Activated CD8-positive, alpha-beta memory T cell treated with anti-CD3 and anti-CD28 coated beads for 4 hours (primary cell): Measurements from ENCODE around the gene CAND2.
"Not testable (repeated sequence)": the region's sequence is repeated elsewhere in the genome, so short reads cannot be mapped to it uniquely, and the experiment has no call there.

Source experiments
- DNase-seq, 2 donors: peaks; one replicate each; pipeline ENCODE4 v3.0.0-alpha.2; 2020; ENCODE audit warnings: low read depth in 2 of 2

CAND2 gene

GRCh38 chr3:12830785-12831156, 34.3 kb downstream of the CAND2 start:
- no peak for DNase-seq

GRCh38 chr3:12831301-12831866, 34.9 kb downstream of the CAND2 start:
- DNase-seq, result no peak

GRCh38 chr3:12832350-12833221, 36.1 kb downstream of the CAND2 start:
- no peak for DNase-seq

DNA sequence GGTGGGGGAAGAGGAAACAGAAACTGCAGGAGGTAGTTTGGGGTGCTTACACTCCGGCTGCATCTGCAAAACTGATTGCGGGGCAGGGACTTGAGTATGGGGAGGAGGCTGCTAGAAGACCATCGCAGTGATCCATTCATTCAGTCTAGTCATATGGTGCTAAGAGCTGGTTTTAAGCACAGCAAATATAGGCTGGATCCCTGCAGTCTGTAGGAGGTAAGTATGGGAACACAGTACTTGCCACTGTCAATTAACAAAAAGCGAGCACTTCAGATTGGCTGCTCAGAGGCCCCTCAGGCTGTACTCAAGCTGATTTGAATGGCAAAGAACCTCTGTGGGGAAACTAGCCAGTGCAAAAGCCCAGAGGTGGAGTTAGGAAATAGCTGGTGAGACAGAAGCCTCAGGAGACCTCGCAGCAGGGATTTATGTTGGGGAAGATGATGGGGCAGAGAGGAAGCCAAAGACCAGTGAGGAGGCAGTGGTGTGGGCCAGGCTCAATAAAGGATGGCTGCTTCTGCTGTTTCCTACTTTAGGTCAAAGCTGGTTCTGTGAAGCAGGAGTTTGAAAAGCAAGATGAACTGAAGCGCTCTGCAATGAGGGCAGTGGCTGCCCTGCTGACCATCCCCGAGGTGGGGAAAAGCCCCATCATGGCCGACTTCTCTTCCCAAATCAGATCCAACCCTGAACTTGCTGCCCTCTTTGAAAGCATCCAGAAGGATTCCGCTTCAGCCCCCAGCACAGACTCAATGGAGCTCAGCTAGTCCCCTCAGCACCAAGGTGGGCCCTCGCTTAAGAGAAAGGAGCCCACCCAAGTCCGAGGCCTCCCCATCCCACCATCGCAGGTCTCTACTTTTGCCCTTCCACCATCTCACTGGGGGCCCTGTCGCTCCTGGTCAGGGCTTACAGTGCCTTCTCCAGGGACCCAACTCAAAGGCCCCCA, 37.0 kb downstream of the CAND2 start:
- no peak for DNase-seq

DNA sequence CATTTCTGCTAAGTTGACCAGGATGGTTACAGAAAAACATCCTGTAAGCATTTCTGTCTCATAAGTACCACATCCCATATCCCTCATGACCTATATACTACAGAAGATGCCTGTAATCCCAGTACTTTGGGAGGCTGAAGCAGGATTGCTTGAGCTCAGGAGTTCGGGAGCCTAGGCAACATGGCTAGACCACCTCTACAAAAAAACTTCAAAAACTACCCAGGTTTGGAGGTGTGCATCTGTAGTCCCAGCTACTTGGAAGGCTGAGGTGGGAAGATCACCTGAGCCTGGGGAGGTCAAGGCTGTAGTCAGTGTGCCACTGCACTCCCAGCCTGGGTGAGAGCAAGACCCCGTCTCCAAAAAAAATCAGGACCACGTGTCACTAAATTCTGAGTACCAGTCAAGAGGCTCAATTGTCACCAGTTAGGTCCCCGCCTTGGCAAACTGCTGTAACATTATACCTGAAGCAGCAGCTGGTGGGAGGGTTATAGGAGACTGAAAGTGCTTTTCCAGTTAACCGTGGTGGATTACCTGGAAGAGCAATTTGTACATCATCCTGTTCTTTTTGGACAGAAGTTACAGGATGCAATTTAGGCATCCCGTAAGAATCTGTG, 38.7 kb downstream of the CAND2 start:
- no peak for DNase-seq

GRCh38 chr3:12837295-12837986, 41.0 kb downstream of the CAND2 start:
- no peak for DNase-seq

- no peak for DNase-seq
Measured at GRCh38 chr3:12838179-12838965, 41.9 kb downstream of the CAND2 start.

DNA sequence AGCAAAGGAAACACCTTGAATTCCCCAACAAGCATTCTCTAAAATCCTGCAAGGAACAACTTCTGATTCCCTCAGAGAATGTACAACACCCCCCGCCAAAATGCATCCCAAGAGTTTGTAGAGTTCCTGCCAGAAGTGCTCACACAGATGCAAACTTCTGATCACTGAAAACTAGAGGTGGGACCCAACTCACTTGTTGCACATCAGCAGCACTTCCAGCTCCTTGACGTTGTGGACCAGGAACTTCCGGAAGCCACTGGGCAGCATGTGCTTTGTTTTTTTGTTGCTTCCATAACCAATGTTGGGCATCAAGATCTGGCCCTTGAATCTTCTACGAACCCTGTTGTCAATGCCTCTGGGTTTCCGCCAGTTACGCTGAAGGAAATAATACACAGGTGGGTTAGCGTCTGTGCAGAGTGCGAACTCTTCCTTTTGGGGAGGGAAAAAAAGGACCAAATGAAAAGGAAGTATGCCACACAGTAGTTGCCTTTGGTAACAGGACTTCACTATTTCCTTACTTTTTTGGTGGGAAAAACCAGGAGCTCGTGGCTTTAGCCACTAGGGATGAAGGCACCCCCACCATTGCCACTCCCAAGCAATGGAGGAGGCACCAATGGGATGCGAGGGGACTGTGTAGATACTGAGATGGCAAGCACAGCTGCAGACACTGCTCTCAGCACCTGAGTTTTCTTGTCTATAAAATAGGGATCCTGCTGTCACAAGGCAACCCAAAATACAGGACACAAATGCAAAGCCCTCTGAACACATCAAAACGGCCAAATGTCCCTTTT, 42.9 kb downstream of the CAND2 start:
- no peak for DNase-seq

GRCh38 chr3:12840148-12840547, 43.7 kb downstream of the CAND2 start:
- DNase-seq, result not testable (repeated sequence)

DNA sequence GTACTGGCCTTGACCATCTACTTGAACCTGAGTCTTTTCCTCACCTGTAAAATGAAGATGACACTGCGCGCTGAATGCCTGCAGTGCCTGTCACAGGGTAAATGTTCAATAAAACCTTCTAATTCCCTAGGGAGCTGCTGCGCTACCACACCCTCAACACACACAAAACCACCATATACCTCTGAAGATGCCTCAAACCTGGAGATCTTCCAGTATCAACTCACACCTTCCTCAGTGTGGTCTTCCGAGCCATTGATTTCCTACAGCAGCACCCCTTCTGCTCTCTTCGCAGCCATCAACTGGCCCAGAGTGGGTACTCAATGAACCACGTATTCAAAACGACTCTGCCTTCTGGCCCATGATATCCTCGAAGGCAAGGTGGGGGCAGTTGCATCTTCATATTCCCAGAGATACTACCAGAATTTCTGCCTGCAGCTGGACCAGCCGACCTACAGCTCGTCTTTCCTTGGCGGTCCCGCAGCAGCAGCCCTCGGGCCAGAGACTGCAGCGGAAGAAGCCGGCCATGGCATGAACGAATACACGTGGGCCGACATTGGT, 44.2 kb downstream of the CAND2 start:
- DNase-seq, result peak in 1 of 2 donors; percentile 6

DNA sequence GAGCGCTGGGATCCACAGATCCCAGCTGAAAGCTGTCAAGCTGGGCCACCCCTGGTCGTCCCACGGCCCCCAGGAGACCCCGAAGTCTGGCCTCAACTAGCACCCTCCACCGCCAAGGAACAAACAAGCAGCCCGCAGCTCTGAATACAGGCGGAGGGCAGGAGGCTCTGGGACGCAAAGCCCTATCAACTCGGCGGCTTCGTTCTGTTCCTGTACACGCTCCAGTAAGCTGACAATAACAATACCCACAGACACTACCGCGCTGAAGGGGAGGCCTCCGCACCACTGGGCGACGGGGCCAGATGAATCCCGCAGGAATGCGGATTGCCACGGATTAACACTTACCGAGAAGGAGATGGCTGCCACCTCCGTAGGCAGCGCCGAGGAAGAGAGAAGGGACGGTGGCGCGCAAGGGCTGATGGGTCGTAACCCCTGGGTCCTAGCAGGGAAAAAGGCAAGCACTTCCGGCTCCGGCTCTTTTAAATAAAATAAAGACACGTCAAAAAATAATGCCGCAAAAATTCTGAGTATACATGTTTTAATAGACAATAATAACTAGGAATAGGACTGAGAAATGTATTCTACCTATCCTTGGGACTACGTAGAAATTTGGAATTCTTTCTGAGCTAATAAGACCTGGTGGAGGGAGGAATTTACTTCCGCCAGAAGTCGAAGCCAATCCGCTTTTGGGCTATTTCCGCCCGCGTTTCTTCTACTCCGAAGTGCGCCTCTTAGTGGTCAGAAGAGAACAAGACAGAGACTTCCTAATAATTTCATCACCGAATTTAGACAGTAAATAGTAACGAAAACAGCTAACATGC, 44.9 kb downstream of the CAND2 start, which contains the start of gene RPL32:
TSS of gene RPL32 (minus strand) at position 417 of the 821 bp plus-strand sequence. CDS start 1,328 bp downstream, outside the sequence.
- DNase-seq, result peak; percentile 67 to 79

DNA sequence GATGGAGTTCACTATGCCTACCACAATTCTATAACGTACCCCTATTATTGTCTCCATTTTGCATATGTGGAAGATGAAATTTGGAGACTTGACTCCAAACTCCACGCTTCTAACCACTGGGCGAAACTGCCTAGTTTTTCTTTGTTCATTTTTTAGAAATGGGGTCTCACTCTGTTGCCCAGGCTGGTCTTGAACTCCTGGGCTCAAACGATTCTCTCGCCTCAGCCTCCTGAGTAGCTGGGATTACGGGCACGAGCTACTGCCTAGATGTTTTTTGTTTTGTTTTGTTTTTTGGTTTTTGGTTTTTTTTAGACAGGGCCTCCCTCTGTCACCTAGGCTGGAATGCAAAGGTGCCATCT, 45.5 kb downstream of the CAND2 start:
- DNase-seq, result no peak

GRCh38 chr3:12842469-12842868, 46.0 kb downstream of the CAND2 start:
- no peak for DNase-seq

GRCh38 chr3:12845811-12846210, 49.3 kb downstream of the CAND2 start:
- no peak for DNase-seq

- DNase-seq, result no peak
Measured at GRCh38 chr3:12852201-12852600, 55.7 kb downstream of the CAND2 start.

GRCh38 chr3:12853847-12854246, 57.4 kb downstream of the CAND2 start:
- not testable (repeated sequence) for DNase-seq

- no peak for DNase-seq
Measured at GRCh38 chr3:12854565-12854964, 58.1 kb downstream of the CAND2 start.

DNA sequence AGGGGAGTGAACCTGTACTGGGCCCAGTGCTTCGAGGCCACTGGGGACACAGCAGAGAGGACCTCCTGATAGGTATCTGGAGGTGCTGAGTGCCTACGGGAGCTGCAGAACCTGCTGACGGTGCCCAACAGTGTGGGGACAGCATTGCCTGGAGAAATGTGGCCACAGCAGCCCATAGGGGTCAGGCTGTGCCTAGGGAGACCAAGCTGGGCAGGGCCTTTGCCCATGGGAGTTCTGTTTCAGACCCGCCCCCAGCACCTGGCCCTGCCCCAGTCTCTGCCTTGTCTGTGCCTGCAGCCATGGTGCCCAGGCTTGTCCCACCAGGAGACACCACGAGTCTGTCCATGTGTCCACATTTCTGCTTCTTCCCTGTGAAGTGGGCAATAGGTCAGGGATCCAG, 60.1 kb downstream of the CAND2 start:
- DNase-seq, result no peak
